ENCODE measurements around the gene ANKH.

- no peak for TF ChIP-seq CTCF (conservative IDR thresholded peaks at IDR 0.05 in 1 of 2, IDR thresholded peaks at IDR 0.05 in 1 of 2; ENCODE audit: extremely low read depth in 1 of 2, insufficient read depth in 1 of 2, low read depth in 1 of 2, low read length in 2 of 2)
- no peak for TF ChIP-seq EZH2 (IDR thresholded peaks at IDR 0.05; ENCODE audit: borderline replicate concordance, low read length)
Measured at GRCh38 chr5:14727928-14728458, 143.6 kb downstream of the ANKH start.
